Keratinocyte (primary cell): ENCODE measurements around the gene EXOSC5.

Experiments
- EZH2 ChIP-seq: IDR thresholded peaks from one replicate; pipeline ENCODE4 v1.6.1; 2012; ENCODE audit warnings: inconsistent platforms, mild to moderate bottlenecking, low read length, moderate library complexity
- TF ChIP-seq, protein P1 (sequence below), 3 experiments: IDR thresholded peaks in 1 of 3; conservative IDR thresholded peaks in 1 of 3; optimal IDR thresholded peaks in 1 of 3; 2 replicates in 2 of 3; 3 replicates in 1 of 3; pipeline versions ENCODE3 to v1.5.1; 2011; ENCODE audit warnings: low read length in 3 of 3, mild to moderate bottlenecking in 3 of 3, moderate library complexity in 2 of 3, control low read depth in 1 of 3, inconsistent platforms in 1 of 3; ENCODE audit not compliant: insufficient read depth in 2 of 3; ENCODE audit errors: extremely low read depth in 1 of 3

DNA sequence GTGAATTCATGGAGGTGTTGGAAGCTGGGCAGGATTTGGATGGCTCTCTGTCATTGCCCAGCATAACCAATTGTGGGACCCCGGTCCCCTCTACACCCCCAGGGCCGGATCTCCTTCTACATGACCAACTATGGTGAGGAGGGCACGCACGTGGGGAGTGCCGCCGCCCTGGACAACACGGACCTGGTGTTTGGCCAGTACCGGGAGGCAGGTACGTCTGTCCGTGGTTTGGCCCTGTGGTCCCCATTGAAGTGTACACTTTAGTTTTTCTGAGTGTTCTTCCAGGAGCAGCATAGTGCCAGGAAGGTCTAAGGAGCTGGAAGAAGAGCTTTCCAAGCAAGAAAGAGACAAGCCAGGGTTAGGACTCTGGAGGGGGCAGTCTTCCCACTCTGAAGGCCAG lies 16.8 kb upstream of the EXOSC5 start:
- TF ChIP-seq, protein P1, sequence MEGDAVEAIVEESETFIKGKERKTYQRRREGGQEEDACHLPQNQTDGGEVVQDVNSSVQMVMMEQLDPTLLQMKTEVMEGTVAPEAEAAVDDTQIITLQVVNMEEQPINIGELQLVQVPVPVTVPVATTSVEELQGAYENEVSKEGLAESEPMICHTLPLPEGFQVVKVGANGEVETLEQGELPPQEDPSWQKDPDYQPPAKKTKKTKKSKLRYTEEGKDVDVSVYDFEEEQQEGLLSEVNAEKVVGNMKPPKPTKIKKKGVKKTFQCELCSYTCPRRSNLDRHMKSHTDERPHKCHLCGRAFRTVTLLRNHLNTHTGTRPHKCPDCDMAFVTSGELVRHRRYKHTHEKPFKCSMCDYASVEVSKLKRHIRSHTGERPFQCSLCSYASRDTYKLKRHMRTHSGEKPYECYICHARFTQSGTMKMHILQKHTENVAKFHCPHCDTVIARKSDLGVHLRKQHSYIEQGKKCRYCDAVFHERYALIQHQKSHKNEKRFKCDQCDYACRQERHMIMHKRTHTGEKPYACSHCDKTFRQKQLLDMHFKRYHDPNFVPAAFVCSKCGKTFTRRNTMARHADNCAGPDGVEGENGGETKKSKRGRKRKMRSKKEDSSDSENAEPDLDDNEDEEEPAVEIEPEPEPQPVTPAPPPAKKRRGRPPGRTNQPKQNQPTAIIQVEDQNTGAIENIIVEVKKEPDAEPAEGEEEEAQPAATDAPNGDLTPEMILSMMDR (optimal IDR thresholded peaks at IDR 0.05 in 1 of 3, IDR thresholded peaks at IDR 0.05 in 1 of 3, conservative IDR thresholded peaks at IDR 0.05 in 1 of 3; ENCODE audit: extremely low read depth in 1 of 3, insufficient read depth in 2 of 3, low read length in 3 of 3): no peak
- no peak for TF ChIP-seq EZH2
